ENCODE measurements around the gene NPNT. TPM values are rescaled to one million over a fixed set of nuclear protein-coding genes. Genes with fewer than 3 reads are reported as not detected.

The NPNT gene
- total RNA-seq, 1 donor from 2014 or later, result 53.9 TPM

- Mint-ChIP-seq H3K4me1 (no peaks in the 10 kb centered on the region), H3K27me3 (ENCODE audit: low read depth) (no peaks in the 10 kb centered on the region), H3K27ac (no peak overlapping the region), H3K4me3 (no peak overlapping the region), H3K36me3 (peaks cover 34% of the 10 kb centered on the region), H3K9me3 (peaks cover 64% of the 10 kb centered on the region)
- no peak for TF ChIP-seq CTCF (IDR thresholded peaks at IDR 0.05; ENCODE audit: unreplicated experiment)
- DNase-seq (ENCODE audit: low spot score in 2 of 2, unreplicated experiment in 2 of 2), result no peak
Observed at GRCh38 chr4:105859233-105859632, 36.0 kb upstream of the NPNT start.

- TF ChIP-seq CTCF (IDR thresholded peaks at IDR 0.05; ENCODE audit: unreplicated experiment), result no peak
- H3K27ac Mint-ChIP-seq, result no peak overlapping the region
- no peaks in the 10 kb centered on the region for H3K36me3 Mint-ChIP-seq
- H3K4me1 Mint-ChIP-seq, result peaks cover 2% of the 10 kb centered on the region
- no peaks in the 10 kb centered on the region for H3K9me3 Mint-ChIP-seq
- H3K27me3 Mint-ChIP-seq (ENCODE audit: low read depth), result peaks cover 3% of the 10 kb centered on the region
- DNase-seq (ENCODE audit: low spot score in 2 of 2, unreplicated experiment in 2 of 2), result no peak
- H3K4me3 Mint-ChIP-seq, result no peak overlapping the region
Observed at GRCh38 chr4:105870963-105871362, 24.3 kb upstream of the NPNT start.

DNA sequence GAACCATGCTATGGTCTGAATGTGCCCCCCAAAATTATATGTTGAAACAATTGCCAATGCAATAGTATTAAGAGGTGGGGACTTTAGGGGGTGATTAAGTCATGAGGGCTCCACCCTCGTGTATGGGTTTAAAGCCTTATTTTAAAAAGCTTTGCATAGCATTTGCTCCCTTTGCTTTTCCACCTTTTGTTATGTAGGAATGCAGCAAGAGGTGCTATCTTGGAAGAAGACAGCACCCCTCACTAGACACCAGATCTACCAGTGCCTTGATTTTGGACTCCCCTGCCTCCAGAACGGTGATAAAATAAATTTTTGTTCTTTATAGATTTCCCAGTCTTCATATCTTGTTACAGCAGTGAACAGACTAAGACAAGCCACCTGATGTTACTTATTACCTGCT is 23.3 kb upstream of the NPNT start:
- no peak for TF ChIP-seq CTCF (IDR thresholded peaks at IDR 0.05; ENCODE audit: unreplicated experiment)
- no peak overlapping the region for H3K4me3 Mint-ChIP-seq
- no peaks in the 10 kb centered on the region for H3K36me3 Mint-ChIP-seq
- DNase-seq (ENCODE audit: low spot score in 2 of 2, unreplicated experiment in 2 of 2), result no peak
- H3K27me3 Mint-ChIP-seq (ENCODE audit: low read depth), result peaks cover 3% of the 10 kb centered on the region
- H3K9me3 Mint-ChIP-seq, result no peaks in the 10 kb centered on the region
- no peak overlapping the region for H3K27ac Mint-ChIP-seq
- H3K4me1 Mint-ChIP-seq, result peaks cover 2% of the 10 kb centered on the region

GRCh38 chr4:105875233-105875632 is 20.0 kb upstream of the NPNT start:
- H3K27ac Mint-ChIP-seq, result no peak overlapping the region
- no peaks in the 10 kb centered on the region for H3K4me1 Mint-ChIP-seq
- H3K27me3 Mint-ChIP-seq (ENCODE audit: low read depth), result peaks cover 3% of the 10 kb centered on the region
- no peak overlapping the region for H3K4me3 Mint-ChIP-seq
- H3K36me3 Mint-ChIP-seq, result no peaks in the 10 kb centered on the region
- H3K9me3 Mint-ChIP-seq, result peaks cover 6% of the 10 kb centered on the region
- no peak for TF ChIP-seq CTCF (IDR thresholded peaks at IDR 0.05; ENCODE audit: unreplicated experiment)
- DNase-seq (ENCODE audit: low spot score in 2 of 2, unreplicated experiment in 2 of 2), result no peak

GRCh38 chr4:105878668-105879067 is 16.6 kb upstream of the NPNT start:
- H3K9me3 Mint-ChIP-seq, result peaks cover 6% of the 10 kb centered on the region
- peaks cover 8% of the 10 kb centered on the region for H3K27me3 Mint-ChIP-seq (ENCODE audit: low read depth)
- H3K4me3 Mint-ChIP-seq, result no peak overlapping the region
- H3K27ac Mint-ChIP-seq, result no peak overlapping the region
- TF ChIP-seq CTCF (IDR thresholded peaks at IDR 0.05; ENCODE audit: unreplicated experiment), result no peak
- H3K4me1 Mint-ChIP-seq, result no peaks in the 10 kb centered on the region
- no peak for DNase-seq (ENCODE audit: low spot score in 2 of 2, unreplicated experiment in 2 of 2)
- no peaks in the 10 kb centered on the region for H3K36me3 Mint-ChIP-seq

GRCh38 chr4:105887508-105887907 is 7.8 kb upstream of the NPNT start:
- Mint-ChIP-seq H3K4me3 (no peak overlapping the region), H3K9me3 (peaks cover 19% of the 10 kb centered on the region), H3K27me3 (ENCODE audit: low read depth) (peaks cover 33% of the 10 kb centered on the region), H3K27ac (no peak overlapping the region), H3K4me1 (no peaks in the 10 kb centered on the region), H3K36me3 (peaks cover 1% of the 10 kb centered on the region)
- no peak for DNase-seq (ENCODE audit: low spot score in 2 of 2, unreplicated experiment in 2 of 2)
- TF ChIP-seq CTCF (IDR thresholded peaks at IDR 0.05; ENCODE audit: unreplicated experiment), result no peak
